Ishikawa (cell line): ENCODE data around the gene UBE2J1.

Source experiments
- CEBPB ChIP-seq: IDR thresholded peaks from 2 replicates; pipeline ENCODE4 v1.6.1; 2012
- CREB1 ChIP-seq: IDR thresholded peaks from 2 replicates; pipeline ENCODE4 v1.6.1; 2012; ENCODE audit warnings: low read depth
- EGR1 ChIP-seq: IDR thresholded peaks from 2 replicates; pipeline ENCODE4 v1.6.1; 2012
- EP300 ChIP-seq: IDR thresholded peaks from 2 replicates; pipeline ENCODE4 v1.6.1; 2012; ENCODE audit warnings: borderline replicate concordance
- FOXM1 ChIP-seq: IDR thresholded peaks from 2 replicates; pipeline ENCODE4 v1.6.1; 2012; ENCODE audit warnings: low read depth, borderline replicate concordance
- MAX ChIP-seq: IDR thresholded peaks from 2 replicates; pipeline ENCODE4 v1.6.1; 2012
- NFIC ChIP-seq: IDR thresholded peaks from 2 replicates; pipeline ENCODE4 v1.6.1; 2012
- RAD21 ChIP-seq: IDR thresholded peaks from 2 replicates; pipeline ENCODE4 v1.6.1; 2012; ENCODE audit warnings: low read depth
- REST ChIP-seq: IDR thresholded peaks from 2 replicates; pipeline ENCODE4 v1.6.1; 2012; ENCODE audit warnings: low read depth, mild to moderate bottlenecking
- TAF1 ChIP-seq: IDR thresholded peaks from 2 replicates; pipeline ENCODE4 v1.6.1; 2012; ENCODE audit warnings: low read depth, mild to moderate bottlenecking
- TCF12 ChIP-seq: IDR thresholded peaks from 2 replicates; pipeline ENCODE4 v1.6.1; 2012; ENCODE audit warnings: low read depth
- TEAD4 ChIP-seq: IDR thresholded peaks from 2 replicates; pipeline ENCODE4 v1.6.1; 2012
- USF1 ChIP-seq: IDR thresholded peaks from 2 replicates; pipeline ENCODE4 v1.6.1; 2012
- YY1 ChIP-seq: IDR thresholded peaks from 2 replicates; pipeline ENCODE4 v1.6.1; 2012; ENCODE audit warnings: low read depth
- ZBTB7A ChIP-seq: IDR thresholded peaks from 2 replicates; pipeline ENCODE4 v1.6.1; 2012; ENCODE audit warnings: low read depth

UBE2J1 gene

GRCh38 chr6:89352278-89353117, at the start of gene UBE2J1:
Gene UBE2J1 (minus strand): TSS chr6:89352722. CDS start chr6:89352569, 153 bp downstream.
- TF ChIP-seq CREB1, result peak; percentile 75
- no peak for TF ChIP-seq EP300
- TF ChIP-seq EGR1, result peak; percentile 21; the same call in 1 of the 2 replicates
- peak; percentile 69 for TF ChIP-seq MAX
- peak; percentile 45; the same call in 1 of the 2 replicates for TF ChIP-seq CEBPB
- TF ChIP-seq ZBTB7A, result peak; percentile 69
- 0 out of 2 replicates have a peak, but pooled peaks have one; percentile 19 for TF ChIP-seq REST
- TF ChIP-seq NFIC, result no peak; the same call in 1 of the 2 replicates
- no peak for TF ChIP-seq FOXM1
- peak; percentile 11; the same call in 1 of the 2 replicates for TF ChIP-seq YY1
- TF ChIP-seq TAF1, result peak; percentile 76
- no peak; the same call in 1 of the 2 replicates for TF ChIP-seq TCF12
- TF ChIP-seq TEAD4, result no peak; the same call in none of the 2 replicates
- no peak for TF ChIP-seq USF1
- no peak for TF ChIP-seq RAD21

GRCh38 chr6:89400912-89401399, 48.4 kb upstream of the UBE2J1 start:
- TF ChIP-seq TAF1, result no peak
- no peak for TF ChIP-seq EGR1
- no peak for TF ChIP-seq YY1
- no peak for TF ChIP-seq CREB1
- TF ChIP-seq NFIC, result no peak
- no peak for TF ChIP-seq TCF12

- TF ChIP-seq RAD21, result no peak
- no peak for TF ChIP-seq TEAD4
- no peak for TF ChIP-seq FOXM1
- TF ChIP-seq EGR1, result no peak
- no peak for TF ChIP-seq TCF12
- TF ChIP-seq REST, result no peak
- no peak for TF ChIP-seq YY1
- TF ChIP-seq CREB1, result no peak
- no peak for TF ChIP-seq NFIC
- TF ChIP-seq ZBTB7A, result no peak
- TF ChIP-seq EP300, result no peak
Measured at GRCh38 chr6:89400050-89400449, 47.5 kb upstream of the UBE2J1 start.

GRCh38 chr6:89398762-89399525, 46.4 kb upstream of the UBE2J1 start:
- no peak for TF ChIP-seq NFIC
- no peak for TF ChIP-seq YY1
- TF ChIP-seq FOXM1, result no peak
- TF ChIP-seq RAD21, result no peak
- no peak for TF ChIP-seq TCF12
- no peak for TF ChIP-seq CREB1
- TF ChIP-seq EGR1, result no peak
- no peak for TF ChIP-seq REST
- no peak for TF ChIP-seq EP300
- no peak for TF ChIP-seq ZBTB7A
- TF ChIP-seq CEBPB, result no peak
- TF ChIP-seq USF1, result no peak
- no peak for TF ChIP-seq MAX
- TF ChIP-seq TAF1, result no peak
- no peak for TF ChIP-seq TEAD4
